ENCODE data around the gene C3. TPM values are rescaled to one million over a fixed set of nuclear protein-coding genes. Genes with fewer than 3 reads are reported as not detected.
A peak's percentile ranks its signal among the peaks of the same experiment; 100 is the strongest.
"Not testable (repeated sequence)": the region's sequence is repeated elsewhere in the genome, so short reads cannot be mapped to it uniquely, and the experiment has no call there.

The C3 gene
- total and polyA plus RNA-seq, 7 donors: 37.7 to 120 (median 88.4) TPM

- Histone ChIP-seq H3K27me3 (ENCODE audit: insufficient read depth in 3 of 3, low read length in 2 of 3) (peaks cover 0 to 5% (median 2%) of the 10 kb centered on the region in 3 donors), H3K4me1 (no peaks in the 10 kb centered on the region), H3K27ac (no peak overlapping the region), H3K36me3 (ENCODE audit: insufficient read depth in 1 of 2, low read depth in 1 of 2) (no peaks in the 10 kb centered on the region), H3K4me3 (no peak overlapping the region), H3K9me3 (no peaks in the 10 kb centered on the region)
- DNase-seq: no peak
- 66 to 79% (median 77%) methylated on average over 10 of the region's 10 CpGs for WGBS, 3 donors
- TF ChIP-seq CTCF (IDR thresholded peaks at IDR 0.05): no peak
- intact Hi-C loops (cut with DNase I): no loop called here
- ATAC-seq: no peak
Observed at GRCh38 chr19:6677495-6677882, 43.0 kb downstream of the C3 start.

DNA sequence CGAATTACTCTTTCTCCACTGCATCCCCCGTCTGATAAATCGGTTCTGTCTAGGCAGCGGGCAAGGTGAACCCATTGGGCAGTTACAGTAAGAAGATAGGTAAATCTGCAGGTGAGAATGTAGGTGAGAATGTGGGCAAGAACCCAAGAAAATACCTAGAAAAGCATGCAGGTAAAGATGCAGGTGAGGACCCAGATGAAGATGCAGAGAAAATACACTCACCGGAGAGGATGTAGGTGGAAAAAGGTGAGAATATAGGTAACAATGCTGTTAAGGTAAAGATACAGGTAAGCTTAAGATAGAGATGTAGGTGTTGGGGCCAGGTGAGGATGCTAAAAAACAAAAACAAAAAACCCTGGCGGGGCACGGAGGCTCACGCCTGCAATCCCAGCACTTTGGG lies 44.2 kb downstream of the C3 start:
- no peaks in the 10 kb centered on the region for H3K4me1 ChIP-seq
- no peak for TF ChIP-seq CTCF (IDR thresholded peaks at IDR 0.05)
- no peaks in the 10 kb centered on the region for H3K9me3 ChIP-seq
- intact Hi-C loops (cut with DNase I): no loop called here
- 83 to 92% (median 85%) methylated on average over 8 of the region's 8 CpGs for WGBS, 3 donors
- no peak overlapping the region for H3K27ac ChIP-seq
- ATAC-seq: no peak
- DNase-seq: no peak
- H3K4me3 ChIP-seq: no peak overlapping the region
- H3K36me3 ChIP-seq (ENCODE audit: insufficient read depth in 1 of 2, low read depth in 1 of 2): no peaks in the 10 kb centered on the region
- peaks cover 0 to 5% (median 2%) of the 10 kb centered on the region in 3 donors for H3K27me3 ChIP-seq (ENCODE audit: insufficient read depth in 3 of 3, low read length in 2 of 3)

- Histone ChIP-seq H3K4me3 (no peak overlapping the region), H3K36me3 (ENCODE audit: insufficient read depth in 1 of 2, low read depth in 1 of 2) (no peaks in the 10 kb centered on the region), H3K27me3 (ENCODE audit: insufficient read depth in 3 of 3, low read length in 2 of 3) (peaks cover 0 to 5% (median 3%) of the 10 kb centered on the region in 3 donors), H3K4me1 (no peaks in the 10 kb centered on the region), H3K9me3 (no peaks in the 10 kb centered on the region), H3K27ac (no peak overlapping the region)
- intact Hi-C loops (cut with DNase I): no loop called here
- no peak for TF ChIP-seq CTCF (IDR thresholded peaks at IDR 0.05)
- WGBS, 3 donors: 7 to 16% (median 12%) methylated on average over 8 of the region's 8 CpGs
- peak in 2 of 4 donors; percentile 33 to 40 for ATAC-seq
- peak; percentile 49 to 74 for DNase-seq
Observed at GRCh38 chr19:6674868-6675305, 45.6 kb downstream of the C3 start.

DNA sequence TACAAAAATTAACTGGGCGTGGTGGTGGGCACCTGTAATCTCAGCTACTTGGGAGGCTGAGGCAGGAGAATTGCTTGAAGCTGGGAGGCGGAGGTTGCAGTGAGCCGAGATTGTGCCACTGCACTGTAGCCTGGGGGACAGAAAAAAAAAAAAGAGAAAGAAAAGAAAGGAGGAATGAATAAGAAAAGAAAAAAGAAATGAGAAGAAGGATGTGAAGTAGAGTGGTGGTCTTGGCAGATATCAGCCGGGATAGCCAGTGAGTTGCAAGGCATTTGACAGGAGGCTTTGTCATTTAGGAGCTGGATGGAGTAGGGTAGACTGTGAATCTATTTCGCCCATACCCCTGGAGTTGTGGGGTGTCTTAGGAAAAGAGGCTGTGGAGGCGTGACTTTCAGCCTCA lies 46.0 kb downstream of the C3 start:
- 85 to 90% (median 86%) methylated on average over 6 of the region's 6 CpGs for WGBS, 3 donors
- intact Hi-C loops (cut with DNase I); H3K4me1 ChIP-seq; ATAC-seq; H3K27me3 ChIP-seq (ENCODE audit: insufficient read depth in 3 of 3, low read length in 2 of 3); H3K9me3 ChIP-seq; DNase-seq; H3K27ac ChIP-seq; H3K36me3 ChIP-seq (ENCODE audit: insufficient read depth in 1 of 2, low read depth in 1 of 2); H3K4me3 ChIP-seq: not testable (repeated sequence)

- no peak for DNase-seq
- intact Hi-C loops (cut with DNase I): no loop called here
Observed at GRCh38 chr19:6672693-6673290, 47.7 kb downstream of the C3 start.

More at GRCh38 chr19:6672693-6673290, 47.7 kb downstream of the C3 start:
- 82% methylated on average over 6 of the region's 6 CpGs for WGBS, 3 donors
- H3K27ac ChIP-seq: no peak overlapping the region
- no peak for TF ChIP-seq CTCF (IDR thresholded peaks at IDR 0.05)
- no peaks in the 10 kb centered on the region for H3K9me3 ChIP-seq
- H3K27me3 ChIP-seq (ENCODE audit: insufficient read depth in 3 of 3, low read length in 2 of 3): peaks cover 0 to 5% (median 3%) of the 10 kb centered on the region in 3 donors
- H3K4me1 ChIP-seq: no peaks in the 10 kb centered on the region
- no peak for ATAC-seq
- no peaks in the 10 kb centered on the region for H3K36me3 ChIP-seq (ENCODE audit: insufficient read depth in 1 of 2, low read depth in 1 of 2)
- H3K4me3 ChIP-seq: no peak overlapping the region
